Lower leg skin (tissue), 3 donors: ENCODE data around the gene BLOC1S5.

Source experiments
- POLR2A ChIP-seq, 2 donors: fragments of 450-650 bp; IDR thresholded peaks; one replicate each; pipeline ENCODE4 v1.6.1; 2016 to 2017; ENCODE audit warnings: antibody characterized with exemption in 2 of 2, mild to moderate bottlenecking in 1 of 2, moderate library complexity in 1 of 2
- TF ChIP-seq, protein P1 (sequence below), 3 donors: fragments of 450-650 bp; IDR thresholded peaks; one replicate each; pipeline ENCODE4 v1.5.1; 2016; ENCODE audit warnings: antibody characterized with exemption in 3 of 3, mild to moderate bottlenecking in 3 of 3, moderate library complexity in 2 of 3

DNA sequence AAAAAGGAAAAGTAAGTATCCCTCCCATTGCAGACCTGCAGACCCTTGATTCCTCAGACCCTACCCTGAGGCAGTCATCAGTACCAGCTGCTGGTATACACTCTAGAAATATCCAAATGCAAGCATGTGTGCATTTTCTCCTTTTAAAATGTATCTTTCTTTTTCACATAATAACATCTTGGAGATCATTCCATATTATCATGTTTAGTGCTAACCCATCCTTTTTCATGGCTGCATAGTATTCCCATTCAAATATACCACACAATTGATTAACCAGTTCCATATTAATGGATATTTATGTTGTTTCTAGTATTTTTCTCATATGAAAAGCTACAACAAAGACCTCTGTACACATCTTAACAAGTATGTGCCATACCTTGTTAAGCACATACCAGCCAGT, 70.8 kb downstream of the BLOC1S5 start:
- no peak for TF ChIP-seq POLR2A (IDR thresholded peaks at IDR 0.05)
- TF ChIP-seq, protein P1, sequence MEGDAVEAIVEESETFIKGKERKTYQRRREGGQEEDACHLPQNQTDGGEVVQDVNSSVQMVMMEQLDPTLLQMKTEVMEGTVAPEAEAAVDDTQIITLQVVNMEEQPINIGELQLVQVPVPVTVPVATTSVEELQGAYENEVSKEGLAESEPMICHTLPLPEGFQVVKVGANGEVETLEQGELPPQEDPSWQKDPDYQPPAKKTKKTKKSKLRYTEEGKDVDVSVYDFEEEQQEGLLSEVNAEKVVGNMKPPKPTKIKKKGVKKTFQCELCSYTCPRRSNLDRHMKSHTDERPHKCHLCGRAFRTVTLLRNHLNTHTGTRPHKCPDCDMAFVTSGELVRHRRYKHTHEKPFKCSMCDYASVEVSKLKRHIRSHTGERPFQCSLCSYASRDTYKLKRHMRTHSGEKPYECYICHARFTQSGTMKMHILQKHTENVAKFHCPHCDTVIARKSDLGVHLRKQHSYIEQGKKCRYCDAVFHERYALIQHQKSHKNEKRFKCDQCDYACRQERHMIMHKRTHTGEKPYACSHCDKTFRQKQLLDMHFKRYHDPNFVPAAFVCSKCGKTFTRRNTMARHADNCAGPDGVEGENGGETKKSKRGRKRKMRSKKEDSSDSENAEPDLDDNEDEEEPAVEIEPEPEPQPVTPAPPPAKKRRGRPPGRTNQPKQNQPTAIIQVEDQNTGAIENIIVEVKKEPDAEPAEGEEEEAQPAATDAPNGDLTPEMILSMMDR (IDR thresholded peaks at IDR 0.05): no peak
